ENCODE results near the gene RNF115. TPM values are rescaled to one million over a fixed set of nuclear protein-coding genes. Genes with fewer than 3 reads are reported as not detected.
A peak's percentile ranks its signal among the peaks of the same experiment; 100 is the strongest.
"Not testable (repeated sequence)": the region's sequence is repeated elsewhere in the genome, so short reads cannot be mapped to it uniquely, and the experiment has no call there.

Gene RNF115
- total RNA-seq, 2 experiments from 2014 or later, result 10.1 TPM

DNA sequence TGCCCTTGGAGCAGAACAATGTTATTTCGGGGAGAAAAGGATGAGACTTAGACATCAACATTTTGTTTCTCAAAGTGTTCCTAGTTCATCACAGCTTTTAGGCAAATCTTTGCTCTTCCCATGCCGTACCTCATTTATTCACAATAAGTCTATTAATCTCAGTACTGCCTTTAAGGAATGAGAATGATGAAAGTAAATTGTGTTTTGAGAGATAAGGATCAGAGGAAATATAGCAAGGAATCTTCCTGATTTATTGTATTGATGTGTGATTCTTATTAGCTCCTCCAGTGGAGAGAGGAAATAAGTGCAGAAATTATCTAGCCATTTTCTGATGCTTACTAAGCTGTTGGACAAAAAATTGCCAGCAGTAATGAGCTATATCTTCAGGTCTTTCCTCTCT is 2.1 kb upstream of the RNF115 start:
- Mint-ChIP-seq H3K36me3 (peaks cover 46% of the 10 kb centered on the region), H3K4me1 (ENCODE audit: low read depth) (peaks cover 50% of the 10 kb centered on the region), H3K27me3 (no peaks in the 10 kb centered on the region), H3K9me3 (no peaks in the 10 kb centered on the region), H3K4me3 (no peak overlapping the region), H3K27ac (no peak overlapping the region)
- POLR2A ChIA-PET, result interaction anchor here (0.9 to 3.6 kb wide), 3 partner anchors 13 to 226 kb away, joined by 3 to 14 read pairs (median 4); partner anchors contain the start of gene NUDT17
- no peak for DNase-seq
- CTCF ChIA-PET, result interaction anchor here (0.7 to 16.5 kb wide), 3 partner anchors 21 to 106 kb away, joined by 3 to 154 read pairs (median 4); partner anchors contain the start of gene NUDT17
- intact Hi-C loops (cut with micrococcal nuclease), result loop anchor here (5.0 kb wide), 4 partner anchors 44 to 171 kb away; partner anchors contain the start of genes LIX1L, PEX11B and TXNIP

DNA sequence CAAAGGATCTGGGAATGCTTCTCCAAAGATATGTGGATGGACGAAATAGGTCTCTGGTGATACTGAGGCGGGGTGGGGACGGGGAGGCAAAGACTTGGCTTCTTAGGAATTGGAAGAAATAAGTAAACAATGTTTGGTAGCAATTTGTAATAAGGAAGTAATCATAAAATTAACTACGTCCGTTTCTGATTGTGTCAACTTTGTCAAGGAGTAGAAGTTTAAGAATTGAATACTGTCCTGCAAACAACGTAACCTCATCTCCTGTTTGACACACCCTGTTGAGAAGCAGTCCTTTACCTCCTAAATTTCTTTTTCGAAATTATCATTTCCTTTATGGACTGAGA is 576 bp upstream of the RNF115 start:
- peak overlapping the region; percentile 96 for H3K4me3 Mint-ChIP-seq
- H3K27me3 Mint-ChIP-seq, result no peaks in the 10 kb centered on the region
- no peaks in the 10 kb centered on the region for H3K9me3 Mint-ChIP-seq
- CTCF ChIA-PET, result interaction anchor here (1.4 to 16.5 kb wide), 2 partner anchors 22 to 104 kb away, joined by 4 to 154 read pairs; partner anchors contain the start of gene NUDT17
- peak overlapping the region; percentile 95 for H3K27ac Mint-ChIP-seq
- peaks cover 35% of the 10 kb centered on the region for H3K36me3 Mint-ChIP-seq
- intact Hi-C loops (cut with micrococcal nuclease), result no loop called here
- peaks cover 50% of the 10 kb centered on the region for H3K4me1 Mint-ChIP-seq (ENCODE audit: low read depth)
- no peak for DNase-seq
- POLR2A ChIA-PET, result interaction anchor here (0.7 to 2.4 kb wide), 4 partner anchors 21 to 140 kb away, joined by 3 to 10 read pairs (median 4); partner anchors contain the start of genes ANKRD34A, NUDT17, PIAS3 and POLR3GL

DNA sequence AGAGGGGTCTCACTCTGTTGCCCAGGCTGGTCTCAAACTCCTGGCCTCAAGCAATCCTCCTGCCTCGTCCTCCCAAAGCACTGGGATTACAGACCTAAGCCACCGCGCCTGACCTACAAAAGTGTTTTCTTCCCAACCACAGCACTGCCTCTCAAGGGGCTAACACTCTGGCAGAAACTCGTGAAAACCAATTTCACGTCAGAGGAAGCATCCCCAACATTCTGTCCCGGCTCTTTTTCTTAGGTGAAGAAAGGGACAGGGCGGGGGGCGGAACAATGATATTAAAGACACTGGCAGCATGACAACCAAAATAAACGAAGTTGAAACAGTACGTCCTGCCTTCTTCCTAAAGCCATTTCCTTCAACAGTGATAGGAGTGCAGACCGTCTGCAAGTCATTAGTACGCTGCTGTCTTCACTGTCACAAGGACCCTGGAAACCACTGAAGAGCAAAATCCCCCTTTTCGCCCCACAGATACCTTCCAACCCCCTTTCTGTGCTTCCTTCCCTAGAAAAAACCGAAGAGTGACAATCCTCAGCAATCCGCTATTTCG is 1.0 kb downstream of the RNF115 start:
- intact Hi-C loops (cut with micrococcal nuclease); H3K9me3 Mint-ChIP-seq; H3K27me3 Mint-ChIP-seq; H3K4me3 Mint-ChIP-seq; DNase-seq; H3K27ac Mint-ChIP-seq: not testable (repeated sequence)
- POLR2A ChIA-PET, result interaction anchor here (2.4 kb wide), 1 partner anchor 36 kb away, joined by 10 read pairs; the partner anchor contains the start of gene PIAS3
- CTCF ChIA-PET, result interaction anchor here (16.5 kb wide), 1 partner anchor 24 kb away, joined by 154 read pairs; the partner anchor contains the start of gene NUDT17
- Mint-ChIP-seq H3K36me3 (peaks cover 24% of the 10 kb centered on the region), H3K4me1 (ENCODE audit: low read depth) (peaks cover 37% of the 10 kb centered on the region)

DNA sequence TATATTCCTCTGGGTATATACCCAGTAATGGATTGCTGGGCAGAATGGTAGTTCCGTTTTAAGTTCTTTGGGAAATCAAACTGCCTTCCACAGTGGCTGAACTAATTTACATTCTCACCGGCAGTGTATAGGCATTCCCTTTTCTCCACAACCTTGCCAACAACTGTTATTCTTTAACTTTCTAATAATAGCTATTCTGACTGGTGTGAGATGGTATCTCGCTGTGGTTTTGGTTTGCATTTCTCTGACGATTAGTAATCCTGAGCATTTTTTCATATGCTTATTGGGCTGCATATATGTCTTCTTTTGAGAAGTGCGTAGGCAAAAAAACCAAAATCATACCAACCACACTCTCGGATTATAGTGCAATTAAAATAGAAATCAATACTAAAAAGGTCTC is 5.8 kb downstream of the RNF115 start:
- intact Hi-C loops (cut with micrococcal nuclease); POLR2A ChIA-PET; H3K27me3 Mint-ChIP-seq; H3K27ac Mint-ChIP-seq; H3K4me3 Mint-ChIP-seq; DNase-seq; H3K9me3 Mint-ChIP-seq; CTCF ChIA-PET; H3K36me3 Mint-ChIP-seq: not testable (repeated sequence)
- peaks cover 12% of the 10 kb centered on the region for H3K4me1 Mint-ChIP-seq (ENCODE audit: low read depth)

DNA sequence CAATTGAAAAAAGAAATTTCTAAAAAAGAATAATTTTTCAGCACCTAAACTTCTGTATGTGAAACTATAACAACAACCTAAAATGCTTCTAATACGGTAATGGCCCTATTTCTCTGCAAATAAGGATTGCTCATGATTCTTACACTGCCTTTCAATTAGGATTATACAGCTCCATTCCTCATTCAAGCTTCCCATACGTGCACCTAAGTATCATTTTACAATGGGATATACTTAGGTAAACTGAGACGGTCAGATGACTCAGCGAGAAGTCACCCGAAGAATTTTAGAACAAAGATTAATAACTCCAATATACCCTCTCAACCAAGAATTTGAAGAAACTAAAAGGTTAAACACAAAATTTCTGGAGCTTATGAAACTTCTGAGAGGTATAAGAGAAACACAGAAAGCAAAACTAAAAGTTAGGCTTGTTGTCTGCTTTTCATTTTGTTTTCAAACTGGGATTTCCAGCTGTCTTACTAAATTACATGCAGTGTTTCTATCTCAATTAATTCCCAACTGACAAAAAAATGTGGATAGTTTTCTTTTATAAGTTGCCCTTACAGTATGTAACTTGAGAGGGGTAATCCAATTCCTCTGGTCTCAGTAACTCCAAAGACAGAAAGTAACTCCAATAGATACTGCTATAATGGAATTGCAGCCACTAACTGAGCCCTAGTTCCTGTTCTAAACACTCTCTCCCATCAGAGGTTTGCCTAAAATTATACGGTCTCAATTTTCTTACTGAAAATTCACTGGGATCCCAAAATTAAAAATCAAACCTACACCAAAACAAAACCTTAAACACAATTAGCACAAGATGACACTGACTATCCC is 10.7 kb downstream of the RNF115 start:
- H3K4me1 Mint-ChIP-seq (ENCODE audit: low read depth); H3K36me3 Mint-ChIP-seq; H3K9me3 Mint-ChIP-seq; H3K27me3 Mint-ChIP-seq; DNase-seq; H3K4me3 Mint-ChIP-seq; CTCF ChIA-PET; H3K27ac Mint-ChIP-seq; POLR2A ChIA-PET; intact Hi-C loops (cut with micrococcal nuclease): not testable (repeated sequence)

DNA sequence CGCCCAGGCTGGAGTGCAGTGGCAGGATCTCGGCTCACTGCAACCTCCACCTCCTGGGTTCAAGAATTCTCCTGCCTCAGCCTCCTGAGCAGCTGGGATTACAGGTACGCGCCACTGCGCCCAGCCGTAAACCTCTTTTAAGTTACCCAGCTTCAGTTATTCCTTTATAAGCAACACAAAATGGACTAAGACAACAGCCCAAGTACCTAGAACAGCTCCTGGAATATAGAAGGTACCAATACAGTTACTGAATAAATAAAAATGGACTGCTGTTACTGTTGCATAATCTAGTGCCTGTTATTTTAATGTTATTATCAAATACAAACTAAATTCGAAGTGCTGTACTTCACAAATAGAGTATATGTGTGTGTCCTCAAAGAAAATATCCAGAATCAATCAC is 17.1 kb downstream of the RNF115 start:
- POLR2A ChIA-PET, result no interaction called here
- intact Hi-C loops (cut with micrococcal nuclease), result no loop called here
- no peak for DNase-seq
- H3K4me3 Mint-ChIP-seq, result no peak overlapping the region
- peaks cover 27% of the 10 kb centered on the region for H3K4me1 Mint-ChIP-seq (ENCODE audit: low read depth)
- no peaks in the 10 kb centered on the region for H3K36me3 Mint-ChIP-seq
- no peaks in the 10 kb centered on the region for H3K27me3 Mint-ChIP-seq
- no peaks in the 10 kb centered on the region for H3K9me3 Mint-ChIP-seq
- H3K27ac Mint-ChIP-seq, result no peak overlapping the region
- CTCF ChIA-PET, result interaction anchor here (0.8 to 1.3 kb wide), 2 partner anchors 38 to 85 kb away, joined by 3 read pairs; partner anchors contain the start of gene NUDT17

DNA sequence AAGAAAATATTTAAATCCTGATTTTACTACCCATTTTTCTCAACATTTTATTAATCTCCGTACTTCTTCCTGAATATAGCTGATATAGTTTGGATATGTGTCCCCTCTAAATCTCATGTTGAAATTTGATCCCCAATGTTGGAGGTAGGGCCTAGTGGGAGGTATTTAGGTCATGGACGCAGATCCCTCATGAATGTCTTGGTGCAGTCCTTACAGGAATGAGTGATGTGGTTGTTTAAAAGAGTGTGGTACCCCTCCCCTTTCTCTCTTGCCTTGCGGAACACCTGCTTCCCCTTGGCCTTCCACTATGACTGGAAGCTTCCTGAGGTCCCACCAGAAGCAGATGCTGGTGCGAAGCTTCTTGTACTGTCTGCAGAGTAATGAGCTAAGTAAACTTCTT is 17.5 kb downstream of the RNF115 start:
- Mint-ChIP-seq H3K36me3 (no peaks in the 10 kb centered on the region), H3K9me3 (no peaks in the 10 kb centered on the region), H3K27ac (no peak overlapping the region), H3K4me1 (ENCODE audit: low read depth) (peaks cover 30% of the 10 kb centered on the region), H3K27me3 (no peaks in the 10 kb centered on the region), H3K4me3 (no peak overlapping the region)
- CTCF ChIA-PET, result interaction anchor here (0.8 to 1.3 kb wide), 2 partner anchors 39 to 85 kb away, joined by 3 read pairs; partner anchors contain the start of gene NUDT17
- DNase-seq, result no peak
- intact Hi-C loops (cut with micrococcal nuclease), result no loop called here
- POLR2A ChIA-PET, result no interaction called here

DNA sequence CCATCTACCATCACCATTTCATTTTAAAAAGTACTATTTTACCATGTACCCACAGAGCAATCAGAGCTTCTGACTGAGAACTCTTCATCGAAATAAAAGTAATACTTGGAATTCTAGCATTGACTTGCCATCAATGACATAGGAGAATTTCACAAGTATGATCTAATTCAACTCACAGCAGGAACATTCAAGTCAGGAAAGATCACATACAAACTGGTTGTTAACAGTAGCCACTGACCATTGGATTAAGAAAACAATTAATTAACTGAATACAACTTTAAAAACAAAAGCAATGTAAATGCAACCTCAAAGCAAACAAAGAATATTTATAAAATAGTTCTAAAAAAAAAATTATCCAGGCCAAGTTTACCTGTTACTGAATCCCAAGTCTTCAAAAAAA is 18.8 kb downstream of the RNF115 start:
- ChIA-PET POLR2A (no interaction called here), CTCF (interaction anchor here (1.4 kb wide), 1 partner anchor 42 kb away, joined by 4 read pairs; no protein-coding TSS in a partner anchor)
- H3K36me3 Mint-ChIP-seq, result no peaks in the 10 kb centered on the region
- H3K27me3 Mint-ChIP-seq, result no peaks in the 10 kb centered on the region
- no peak overlapping the region for H3K27ac Mint-ChIP-seq
- peaks cover 31% of the 10 kb centered on the region for H3K4me1 Mint-ChIP-seq (ENCODE audit: low read depth)
- DNase-seq, result no peak
- intact Hi-C loops (cut with micrococcal nuclease), result no loop called here
- no peaks in the 10 kb centered on the region for H3K9me3 Mint-ChIP-seq
- H3K4me3 Mint-ChIP-seq, result no peak overlapping the region

DNA sequence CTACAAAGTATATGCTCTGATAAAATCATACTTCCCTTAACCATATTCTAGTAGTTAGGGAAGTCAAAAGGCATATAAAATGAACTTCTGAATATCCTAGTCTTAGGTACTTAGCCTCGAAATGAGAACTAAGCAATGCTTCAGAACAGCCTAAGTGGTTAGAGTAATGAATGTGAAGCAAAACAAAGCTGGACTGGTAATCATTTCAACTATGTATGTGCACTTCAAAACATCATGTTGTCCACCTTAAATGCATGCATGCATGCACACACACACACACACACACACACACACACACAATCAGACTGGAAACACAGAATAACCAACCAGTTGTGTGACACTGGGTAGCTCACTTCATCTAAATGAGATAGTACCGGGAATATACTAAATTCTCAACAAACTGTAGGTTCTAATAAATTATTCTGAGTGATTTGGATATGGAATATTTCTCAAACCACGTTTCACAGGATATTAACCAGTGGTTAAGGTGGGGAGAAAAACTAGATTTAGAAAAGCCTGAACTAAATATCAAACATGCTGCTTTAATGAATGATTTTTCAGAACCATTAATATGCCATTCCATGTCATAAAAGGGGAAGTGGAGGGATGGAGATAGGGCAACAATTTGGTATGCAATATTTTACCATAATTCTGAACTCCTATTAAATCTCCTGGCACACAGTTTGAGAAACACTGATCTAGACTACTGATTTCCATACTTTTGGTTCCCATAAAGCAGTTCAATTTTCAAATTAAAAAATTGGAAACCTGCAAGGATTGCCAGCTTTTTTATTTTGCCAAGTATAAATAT is 19.5 kb downstream of the RNF115 start:
- Mint-ChIP-seq H3K4me3 (no peak overlapping the region), H3K4me1 (ENCODE audit: low read depth) (peaks cover 31% of the 10 kb centered on the region), H3K9me3 (no peaks in the 10 kb centered on the region), H3K27me3 (no peaks in the 10 kb centered on the region), H3K27ac (no peak overlapping the region), H3K36me3 (peaks cover 2% of the 10 kb centered on the region)
- ChIA-PET POLR2A (no interaction called here), CTCF (interaction anchor here (0.7 to 1.4 kb wide), 3 partner anchors 19 to 42 kb away, joined by 4 to 5 read pairs (median 4); partner anchors contain the start of gene NUDT17)
- no peak for DNase-seq
- intact Hi-C loops (cut with micrococcal nuclease), result no loop called here

DNA sequence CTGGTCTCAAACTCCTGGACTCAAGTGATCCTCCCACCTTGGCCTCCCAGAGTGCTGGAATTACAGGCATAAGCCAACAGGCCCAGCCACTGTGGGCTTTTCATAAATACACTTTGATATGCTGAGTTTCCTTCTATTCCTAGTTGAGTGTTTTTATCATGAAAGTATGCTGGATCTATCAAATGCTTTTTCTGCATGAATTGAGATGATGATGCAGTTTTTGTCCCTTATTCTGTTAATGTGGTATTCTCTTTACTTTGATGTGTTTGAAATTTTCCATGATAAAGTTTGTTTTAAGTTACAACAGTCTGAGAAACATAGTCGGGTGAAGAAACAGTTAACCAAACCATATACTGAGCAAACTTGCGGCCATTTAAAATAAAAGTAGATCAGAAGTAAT is 24.1 kb downstream of the RNF115 start:
- H3K27me3 Mint-ChIP-seq, result no peaks in the 10 kb centered on the region
- intact Hi-C loops (cut with micrococcal nuclease), result no loop called here
- peaks cover 28% of the 10 kb centered on the region for H3K36me3 Mint-ChIP-seq
- CTCF ChIA-PET, result no interaction called here
- H3K4me1 Mint-ChIP-seq (ENCODE audit: low read depth), result peaks cover 22% of the 10 kb centered on the region
- H3K9me3 Mint-ChIP-seq, result peaks cover 24% of the 10 kb centered on the region
- POLR2A ChIA-PET, result no interaction called here
- no peak overlapping the region for H3K4me3 Mint-ChIP-seq
- DNase-seq, result no peak
- H3K27ac Mint-ChIP-seq, result no peak overlapping the region

DNA sequence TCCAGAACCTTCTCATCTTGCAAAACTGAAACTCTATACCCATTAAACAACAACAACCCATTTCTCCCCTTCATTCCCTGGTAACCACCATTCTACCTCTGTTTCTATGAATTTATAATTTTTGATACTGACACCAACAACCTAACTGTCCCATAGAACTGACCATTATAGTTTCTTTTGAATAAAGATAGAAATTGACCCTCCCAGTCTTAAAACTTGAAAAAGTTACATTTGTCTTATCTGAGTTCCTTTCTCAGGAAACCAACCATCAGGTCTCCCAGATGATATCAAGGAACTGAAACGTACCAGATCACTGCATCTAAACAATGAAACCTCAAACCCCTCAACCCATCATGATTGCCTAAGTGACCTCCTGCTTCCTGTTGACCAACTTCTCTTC is 27.1 kb downstream of the RNF115 start:
- Mint-ChIP-seq H3K27me3 (no peaks in the 10 kb centered on the region), H3K36me3 (peaks cover 33% of the 10 kb centered on the region), H3K4me3 (no peak overlapping the region), H3K27ac (no peak overlapping the region), H3K4me1 (ENCODE audit: low read depth) (peaks cover 16% of the 10 kb centered on the region), H3K9me3 (peaks cover 24% of the 10 kb centered on the region)
- no peak for DNase-seq
- ChIA-PET POLR2A (no interaction called here), CTCF (no interaction called here)
- intact Hi-C loops (cut with micrococcal nuclease), result no loop called here
